Ectodermal cell (in vitro differentiated cells): ENCODE measurements around the gene GTF2H2C_2.
"Not testable (repeated sequence)": the region's sequence is repeated elsewhere in the genome, so short reads cannot be mapped to it uniquely, and the experiment has no call there.

Source experiments
- H3K27ac ChIP-seq: 2 replicates; pipeline ENCODE4 v1.7.0; 2013; ENCODE audit warnings: mild to moderate bottlenecking, low read depth, low read length; ENCODE audit not compliant: insufficient read depth, poor library complexity, severe bottlenecking
- H3K27me3 ChIP-seq: 2 replicates; pipeline ENCODE4 v1.7.0; 2013; ENCODE audit warnings: mild to moderate bottlenecking, low read length; ENCODE audit not compliant: insufficient read depth, control insufficient read depth, poor library complexity, severe bottlenecking
- H3K36me3 ChIP-seq: one replicate; pipeline ENCODE4 v1.7.0; 2013; ENCODE audit warnings: low read length; ENCODE audit not compliant: control insufficient read depth, insufficient read depth
- H3K4me1 ChIP-seq: one replicate; pipeline ENCODE4 v1.7.0; 2013; ENCODE audit warnings: low read length; ENCODE audit not compliant: control insufficient read depth, insufficient read depth
- H3K4me3 ChIP-seq: 2 replicates; pipeline ENCODE4 v1.7.0; 2013; ENCODE audit warnings: low read depth, low read length, control low read depth; ENCODE audit not compliant: insufficient read depth
- H3K9me3 ChIP-seq: 2 replicates; pipeline ENCODE4 v1.7.0; 2013; ENCODE audit warnings: mild to moderate bottlenecking, low read length, moderate library complexity; ENCODE audit not compliant: control insufficient read depth
- WGBS, 2 experiments: methylation state at CpG; one replicate each; pipeline ENCODE4 v1.1.7; 2013; ENCODE audit warnings: missing lambda C conversion rate in 2 of 2; 5-methylcytosine and 5-hydroxymethylcytosine counted together

GTF2H2C_2 gene

GRCh38 chr5:70464019-70464637, 49.0 kb downstream of the GTF2H2C_2 start:
- H3K27me3 ChIP-seq, H3K4me3 ChIP-seq, H3K36me3 ChIP-seq, H3K9me3 ChIP-seq, H3K27ac ChIP-seq, H3K4me1 ChIP-seq: not testable (repeated sequence)
- no CpG with 5 or more reads among the region's 5 CpGs for WGBS, 2 experiments

GRCh38 chr5:70469926-70470509, 54.9 kb downstream of the GTF2H2C_2 start:
- not testable (repeated sequence) for H3K27ac ChIP-seq, H3K27me3 ChIP-seq, H3K4me3 ChIP-seq, H3K36me3 ChIP-seq, H3K9me3 ChIP-seq, H3K4me1 ChIP-seq
- WGBS, 2 experiments = no CpG with 5 or more reads among the region's 7 CpGs
